Stomach (tissue), 4 donors: ENCODE results near the gene DCUN1D4.

Experiments used
- CTCF ChIP-seq, 7 experiments: fragments of 450-650 bp in 4 of 7; fragments of 200-600 bp in 3 of 7; sonication (generic) in 3 of 7; IDR thresholded peaks; one replicate each; pipeline ENCODE4 v1.5.1; 2016 to 2019; ENCODE audit warnings: antibody characterized with exemption in 7 of 7, control low read depth in 2 of 7, mild to moderate bottlenecking in 1 of 7
- POLR2AphosphoS5 ChIP-seq, 3 donors: sonication (generic); formaldehyde crosslinking; IDR thresholded peaks; one replicate each; pipeline ENCODE4 v1.6.1; 2016; ENCODE audit warnings: antibody characterized with exemption in 3 of 3

- no peak for TF ChIP-seq CTCF (IDR thresholded peaks at IDR 0.05)
- TF ChIP-seq POLR2AphosphoS5 (IDR thresholded peaks at IDR 0.05): no peak
Measured at GRCh38 chr4:51851937-51852290, 9.0 kb downstream of the DCUN1D4 start.
